HG03354 (cell line): Measurements from ENCODE around the gene MINAR2.

Source experiments
- ATAC-seq: cut with Tn5 transposase; IDR thresholded peaks from one replicate; pipeline ENCODE4 v1.9.1; 2021; ENCODE audit warnings: mild to moderate bottlenecking; ENCODE audit not compliant: unreplicated experiment, poor library complexity, severe bottlenecking

Gene MINAR2

DNA sequence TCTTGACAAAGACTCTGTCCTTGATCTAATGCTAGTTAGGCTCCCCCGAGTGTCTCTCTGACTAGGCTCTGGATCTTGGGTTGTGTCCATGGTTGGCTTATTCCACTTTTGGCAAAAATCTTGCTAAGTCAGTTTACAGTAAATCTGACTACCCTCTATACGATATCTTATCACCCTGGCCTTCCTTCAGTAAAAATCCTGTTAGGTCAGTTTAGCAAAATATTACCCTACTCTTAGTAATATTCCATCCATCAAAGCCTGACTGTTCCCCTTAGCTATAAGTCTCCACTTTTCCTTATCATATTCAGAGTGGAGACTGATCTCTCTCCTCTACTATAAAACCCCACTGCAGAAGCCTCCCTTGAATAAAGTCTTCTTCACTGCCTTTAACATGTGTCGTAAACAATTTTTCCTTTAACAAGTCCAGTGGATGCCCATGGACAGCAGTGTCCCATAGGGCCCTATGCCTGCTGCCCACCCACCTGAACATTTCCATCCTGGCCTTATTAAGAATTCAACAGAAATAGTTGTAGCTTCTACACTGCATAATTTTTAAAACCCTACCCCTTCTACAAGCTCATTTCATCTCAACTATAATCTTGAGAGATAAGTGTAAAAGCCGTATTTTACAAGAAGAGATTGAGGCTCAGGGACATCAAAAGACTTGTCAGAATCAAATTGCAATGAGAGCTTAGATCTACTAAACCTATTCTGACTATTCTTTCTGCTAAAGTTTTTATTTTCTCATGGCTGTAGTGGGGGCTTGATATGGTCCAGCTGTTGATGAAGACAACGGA, 22.3 kb downstream of the MINAR2 start:
- ATAC-seq = no peak

DNA sequence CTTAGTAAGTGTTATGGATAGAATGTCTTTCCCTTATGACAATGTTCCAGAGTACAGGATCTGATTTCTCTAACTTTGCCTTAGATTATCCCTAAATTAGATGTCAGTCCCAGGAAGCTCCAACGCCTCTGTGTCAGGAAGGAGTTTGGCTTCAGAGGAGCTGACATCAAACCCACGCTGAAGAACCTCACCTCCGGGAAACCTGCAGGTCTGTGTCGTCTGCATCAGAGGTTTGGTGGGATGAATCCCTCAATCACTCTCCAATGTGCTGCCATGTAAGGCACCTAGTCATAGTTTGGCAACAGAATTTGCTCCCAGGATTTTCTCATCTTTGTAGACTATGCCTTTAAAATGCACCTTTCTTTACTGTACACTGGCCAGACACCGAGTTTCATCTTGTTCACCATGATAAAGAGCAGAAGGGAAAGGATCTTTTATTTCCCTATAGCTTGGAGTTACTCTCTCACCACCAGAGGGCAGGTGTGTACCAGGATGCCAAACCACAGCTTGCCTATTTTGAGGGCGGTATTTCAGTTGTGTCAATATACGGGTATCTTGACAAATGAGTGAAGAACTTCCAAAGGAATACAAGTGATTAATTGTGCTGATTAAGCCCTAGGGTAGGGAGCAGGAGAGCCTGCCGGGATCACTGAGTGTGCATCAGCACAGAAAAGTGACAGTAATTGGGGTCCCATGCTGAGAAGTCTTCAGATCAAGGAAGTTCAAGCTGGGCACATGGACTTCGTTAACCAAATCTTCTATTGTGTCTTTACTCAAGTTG, 23.4 kb downstream of the MINAR2 start:
- peak; percentile 67 for ATAC-seq

DNA sequence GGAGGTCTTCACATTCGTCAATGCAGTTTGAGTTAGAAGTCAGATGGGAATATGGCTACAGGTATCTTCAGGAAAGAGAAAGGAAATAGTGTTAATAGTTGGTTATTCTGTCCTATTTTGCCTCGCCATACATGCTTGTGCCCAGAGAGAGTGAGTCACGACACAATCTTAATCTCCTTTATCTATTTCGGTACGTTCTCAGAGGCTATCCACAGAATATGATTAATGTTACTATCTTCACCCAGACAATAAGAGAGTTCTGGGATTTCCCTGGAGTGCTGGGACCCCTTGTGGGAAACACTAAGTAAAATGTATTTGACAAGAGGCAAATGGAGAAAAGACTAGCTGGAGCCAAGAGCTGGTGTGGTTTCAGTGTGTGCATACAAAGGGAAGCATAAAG, 25.5 kb downstream of the MINAR2 start:
- ATAC-seq = no peak

DNA sequence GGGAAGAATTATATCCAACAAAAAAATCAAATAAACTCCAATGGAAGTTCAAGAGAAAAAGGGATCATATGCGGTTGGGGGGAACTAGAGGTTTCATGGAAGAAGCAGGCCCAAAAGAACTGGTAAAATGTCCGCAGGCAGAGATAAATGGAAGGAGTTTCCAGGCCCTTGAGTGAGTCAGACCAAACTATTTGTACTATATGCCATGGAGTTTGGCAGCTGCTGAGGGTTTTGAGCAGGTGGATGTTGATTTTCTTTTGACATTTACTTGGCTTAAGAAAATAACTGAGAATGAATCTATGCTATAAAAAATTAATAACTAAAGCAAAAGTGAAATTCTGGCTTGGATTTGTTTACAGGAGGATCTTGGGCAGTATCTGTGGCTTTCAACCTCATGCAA, 33.7 kb downstream of the MINAR2 start:
- no peak for ATAC-seq

DNA sequence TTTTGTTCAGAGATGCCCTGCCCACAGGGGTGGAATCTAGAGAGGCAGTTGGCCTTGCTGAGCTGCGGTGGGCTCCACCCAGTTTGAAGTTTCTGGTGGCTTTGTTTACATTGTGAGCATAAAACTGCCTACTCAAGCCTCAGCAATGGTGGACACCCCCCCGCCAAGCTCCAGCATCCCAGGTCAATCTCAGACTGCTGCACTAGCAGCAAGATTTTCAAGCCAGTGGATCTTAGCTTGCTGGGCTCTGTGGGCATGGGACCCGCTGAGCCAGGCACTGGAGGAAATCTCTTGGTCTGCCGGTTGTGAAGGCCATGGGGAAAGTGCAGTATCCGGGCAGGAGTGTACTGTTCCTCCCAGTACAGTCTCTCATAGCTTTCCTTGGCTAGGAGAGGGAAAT, 55.5 kb downstream of the MINAR2 start:
- ATAC-seq = no peak

DNA sequence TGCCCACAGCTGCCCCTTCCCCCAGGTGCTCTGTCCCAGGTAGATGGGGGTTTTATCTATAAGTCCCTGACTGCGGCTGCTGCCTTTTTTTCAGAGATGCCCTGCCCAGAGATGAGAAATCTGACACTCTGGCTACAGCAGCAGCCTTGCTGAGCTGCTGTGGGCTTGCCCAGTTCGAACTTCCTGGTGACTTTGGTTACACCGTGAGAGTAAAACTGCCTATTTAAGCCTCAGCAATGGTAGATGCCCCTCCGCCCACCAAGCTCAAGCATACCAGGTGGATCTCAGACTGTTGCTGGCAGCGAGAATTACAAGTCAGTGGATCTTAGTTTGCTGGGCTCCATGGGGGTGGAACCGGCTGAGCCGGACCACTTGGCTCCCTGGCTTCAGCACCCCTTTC, 56.8 kb downstream of the MINAR2 start:
- no peak for ATAC-seq

DNA sequence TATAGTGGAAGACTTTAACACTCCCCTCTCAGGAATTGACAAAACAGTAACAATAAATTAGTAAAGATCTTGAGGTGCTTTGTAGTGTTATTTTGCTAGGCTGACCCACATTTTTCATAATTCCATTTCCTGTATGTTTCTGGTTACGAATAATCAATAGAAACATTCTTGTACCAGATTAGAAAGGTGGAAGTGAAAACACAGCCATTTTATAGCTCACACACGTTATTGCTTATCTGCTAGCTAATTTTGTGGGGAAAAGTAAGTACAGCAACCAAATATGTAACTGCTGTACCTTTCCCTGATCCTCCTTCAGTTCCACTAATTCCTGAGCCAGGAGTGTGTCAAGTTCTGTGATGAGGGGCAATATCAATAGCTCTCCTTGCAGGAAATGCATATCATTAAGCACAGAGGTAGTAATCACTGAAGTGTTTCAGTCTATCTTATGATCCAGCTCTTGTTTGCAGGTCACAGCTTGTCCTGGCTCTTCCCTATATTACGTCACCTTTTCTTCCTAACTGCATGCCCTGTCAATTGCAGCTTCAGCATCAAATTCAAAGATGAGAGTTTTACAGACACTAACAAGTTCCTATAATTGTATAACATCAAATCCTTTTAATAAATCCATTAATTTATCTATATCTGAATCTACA, 59.4 kb downstream of the MINAR2 start:
- no peak for ATAC-seq
